Stimulated activated CD8-positive, alpha-beta memory T cell treated with anti-CD3 and anti-CD28 coated beads, Interleukin-4, amount 100 ng/mL, for 48 hours (primary cell): ENCODE measurements around the gene ISCU.
"Not testable (repeated sequence)": the region's sequence is repeated elsewhere in the genome, so short reads cannot be mapped to it uniquely, and the experiment has no call there.

Experiments
- DNase-seq: peaks from one replicate; pipeline ENCODE4 v3.0.0-alpha.2; 2020

Gene ISCU

GRCh38 chr12:108547686-108548085, 14.7 kb upstream of the ISCU start:
- no peak for DNase-seq

- no peak for DNase-seq
These were observed 13.4 kb upstream of the ISCU start for GRCh38 chr12:108548954-108549521.

GRCh38 chr12:108551535-108551934, 10.9 kb upstream of the ISCU start:
- DNase-seq: no peak

DNA sequence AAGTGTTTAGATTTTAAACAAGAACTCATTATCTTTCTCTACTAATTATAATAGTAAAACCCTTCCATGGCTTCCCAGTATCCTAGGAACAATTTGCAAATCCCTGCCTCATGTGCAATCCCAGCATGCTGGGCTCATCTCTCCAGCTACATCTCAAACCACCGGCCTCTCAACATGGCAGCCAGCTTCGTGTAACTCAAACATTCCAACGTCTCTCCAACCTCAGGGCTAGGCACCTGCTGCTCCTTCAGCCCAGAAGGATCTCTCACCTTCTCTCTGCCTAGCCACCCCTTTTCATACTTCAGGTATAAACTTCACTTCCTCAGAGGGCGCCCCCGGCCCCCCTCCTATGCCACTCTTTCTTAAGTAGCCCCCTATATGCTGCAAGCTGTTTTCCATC, 8.6 kb upstream of the ISCU start:
- no peak for DNase-seq

DNA sequence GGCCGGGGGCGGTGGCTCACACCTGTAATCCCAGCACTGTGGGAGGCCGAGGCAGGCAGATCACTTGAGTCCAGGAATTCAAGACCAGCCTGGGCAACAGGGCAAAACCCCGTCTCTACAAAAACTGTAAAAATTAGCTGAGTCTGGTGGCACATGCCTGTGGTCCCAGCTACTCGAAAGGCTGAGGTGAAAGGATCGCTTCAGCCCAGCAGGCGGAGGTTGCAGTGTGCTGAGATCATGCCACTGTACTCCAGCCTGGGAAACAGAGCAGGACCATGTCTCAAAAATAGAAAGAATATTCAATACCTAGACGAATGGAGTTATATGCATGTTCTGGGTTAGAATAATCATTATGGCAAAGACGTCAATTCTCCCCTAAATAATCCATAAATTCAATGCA, 7.0 kb upstream of the ISCU start:
- not testable (repeated sequence) for DNase-seq

- peak; percentile 61 for DNase-seq
These were observed 3.3 kb upstream of the ISCU start for GRCh38 chr12:108559007-108559655.

- no peak for DNase-seq
These were observed 2.6 kb upstream of the ISCU start for GRCh38 chr12:108559748-108560147.

DNA sequence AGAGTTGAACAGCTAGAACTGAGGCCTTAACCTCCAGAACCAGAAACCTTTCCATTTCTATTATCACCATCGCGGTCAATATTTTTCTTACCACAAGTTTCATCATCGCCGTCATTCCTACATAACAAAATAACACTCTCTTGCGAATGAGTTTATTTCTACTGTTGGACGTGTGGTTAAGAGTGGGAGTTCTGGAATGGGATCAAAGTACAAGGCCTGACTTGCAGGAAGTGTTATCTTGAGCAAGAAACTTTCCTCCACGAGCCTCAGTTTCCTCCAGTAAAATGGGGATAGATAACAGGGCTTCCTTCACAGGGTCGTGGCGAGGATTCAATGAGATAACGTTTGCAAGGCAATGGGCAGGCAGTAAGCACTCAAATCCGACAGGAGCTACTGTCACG, 2.1 kb upstream of the ISCU start:
- DNase-seq: no peak

- DNase-seq: peak; percentile 87
These were observed 1.4 kb upstream of the ISCU start, which contains the start of gene SART3 for GRCh38 chr12:108560752-108561719. Gene SART3 (minus strand): TSS chr12:108561173. CDS start chr12:108561154, 19 bp downstream.

DNA sequence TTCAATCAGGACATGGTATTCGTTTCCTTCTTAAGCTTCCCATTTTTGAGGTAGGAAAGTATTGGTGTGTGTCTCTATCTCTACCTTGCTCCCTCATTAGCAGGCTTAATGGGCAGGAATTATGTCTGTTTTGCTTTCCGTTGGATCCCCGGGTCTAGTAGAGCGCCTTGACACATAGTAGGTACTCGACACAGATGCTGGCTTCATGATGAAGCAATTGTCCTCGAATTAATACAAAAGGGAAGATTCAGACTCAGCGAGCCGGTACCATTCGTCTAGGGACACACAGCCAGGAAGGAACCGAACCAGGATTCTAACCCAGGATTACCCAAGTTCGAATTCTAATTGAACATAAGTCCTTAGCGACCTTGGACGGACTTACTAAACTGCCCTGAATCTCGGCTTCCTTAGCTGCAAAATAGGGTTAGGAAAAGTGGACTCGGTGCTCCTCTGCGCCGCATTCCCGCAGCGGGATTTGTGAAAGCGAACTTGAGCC, 496 bp upstream of the ISCU start:
- no peak for DNase-seq

- peak; percentile 87 for DNase-seq
These were observed 874 bp downstream of the ISCU start for GRCh38 chr12:108563136-108563803.

- DNase-seq: no peak
These were observed 1.4 kb downstream of the ISCU start for GRCh38 chr12:108563804-108564151.

DNA sequence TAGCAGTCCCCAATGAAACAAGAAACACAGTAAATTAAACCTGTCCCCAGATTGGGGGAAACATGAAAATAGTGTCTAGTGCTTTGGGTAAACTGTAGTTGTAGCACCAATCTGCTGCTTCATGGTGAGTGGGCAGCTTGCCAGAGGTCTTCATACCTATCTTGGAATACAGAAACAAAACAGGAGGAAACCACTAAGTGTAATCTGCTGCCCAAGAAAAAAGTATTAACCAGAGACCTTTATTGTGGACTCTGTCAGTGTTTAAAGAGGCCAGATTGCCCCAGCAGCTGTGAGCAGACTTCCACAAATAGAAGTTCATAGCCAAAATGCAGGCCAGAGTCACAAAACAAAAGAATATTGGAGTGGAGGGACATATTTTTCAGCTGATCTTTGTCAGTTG, 2.3 kb downstream of the ISCU start:
- no peak for DNase-seq

- no peak for DNase-seq
These were observed 2.8 kb downstream of the ISCU start for GRCh38 chr12:108565146-108565545.

GRCh38 chr12:108565976-108566375, 3.6 kb downstream of the ISCU start:
- DNase-seq: peak; percentile 67

- DNase-seq: no peak
These were observed 4.1 kb downstream of the ISCU start for GRCh38 chr12:108566452-108566851.

- DNase-seq: peak; percentile 13
These were observed 5.3 kb downstream of the ISCU start for GRCh38 chr12:108567406-108568337.

- peak; percentile 73 for DNase-seq
These were observed 6.2 kb downstream of the ISCU start for GRCh38 chr12:108568338-108569154.

- peak; percentile 24 for DNase-seq
These were observed 8.6 kb downstream of the ISCU start for GRCh38 chr12:108570743-108571608.

- DNase-seq: peak; percentile 20
These were observed 9.3 kb downstream of the ISCU start for GRCh38 chr12:108571609-108572165.
